Measurements from ENCODE around the gene RFTN1.

Gene RFTN1

GRCh38 chr3:16381426-16381825 lies 132.1 kb downstream of the RFTN1 start:
- DNase-seq, result no peak
- intact Hi-C loops (cut with DNase I; ENCODE audit: low total_unique reads), result no loop called here
- no peak for TF ChIP-seq CTCF (IDR thresholded peaks at IDR 0.05)
- Histone ChIP-seq H3K27me3 (no peaks in the 10 kb centered on the region), H3K4me1 (peaks cover 0 to 10% (median 0%) of the 10 kb centered on the region in 4 donors), H3K27ac (no peak overlapping the region), H3K4me3 (no peak overlapping the region), H3K9me3 (no peaks in the 10 kb centered on the region), H3K36me3 (peaks cover 5 to 12% (median 6%) of the 10 kb centered on the region in 3 donors)

GRCh38 chr3:16380421-16380820 lies 133.1 kb downstream of the RFTN1 start:
- no peak for TF ChIP-seq CTCF (IDR thresholded peaks at IDR 0.05)
- H3K27me3 ChIP-seq, result no peaks in the 10 kb centered on the region
- intact Hi-C loops (cut with DNase I; ENCODE audit: low total_unique reads), result no loop called here

GRCh38 chr3:16379838-16380237 lies 133.7 kb downstream of the RFTN1 start:
- intact Hi-C loops (cut with DNase I; ENCODE audit: low total_unique reads), result no loop called here
- no peaks in the 10 kb centered on the region for H3K9me3 ChIP-seq
- H3K27me3 ChIP-seq, result no peaks in the 10 kb centered on the region
- H3K4me3 ChIP-seq, result no peak overlapping the region
- DNase-seq, result no peak
- no peak for TF ChIP-seq CTCF (IDR thresholded peaks at IDR 0.05)
- H3K36me3 ChIP-seq, result peaks cover 5 to 23% (median 6%) of the 10 kb centered on the region in 3 donors
- no peaks in the 10 kb centered on the region for H3K4me1 ChIP-seq
- no peak overlapping the region for H3K27ac ChIP-seq

More at GRCh38 chr3:16380421-16380820, 133.1 kb downstream of the RFTN1 start:
- no peaks in the 10 kb centered on the region for H3K9me3 ChIP-seq
- no peak for DNase-seq
- H3K4me1 ChIP-seq, result peaks cover 0 to under 1% (median 0%) of the 10 kb centered on the region in 4 donors
- H3K27ac ChIP-seq, result no peak overlapping the region
- peaks cover 5 to 22% (median 6%) of the 10 kb centered on the region in 3 donors for H3K36me3 ChIP-seq
- no peak overlapping the region for H3K4me3 ChIP-seq

- H3K27me3 ChIP-seq, result no peaks in the 10 kb centered on the region
- DNase-seq, result no peak
- no peaks in the 10 kb centered on the region for H3K9me3 ChIP-seq
- H3K27ac ChIP-seq, result no peak overlapping the region
- no peak for TF ChIP-seq CTCF (IDR thresholded peaks at IDR 0.05)
- no peak overlapping the region for H3K4me3 ChIP-seq
- peaks cover 0 to 4% (median 0%) of the 10 kb centered on the region in 4 donors for H3K4me1 ChIP-seq
- intact Hi-C loops (cut with DNase I; ENCODE audit: low total_unique reads), result no loop called here
- peaks cover 5 to 23% (median 6%) of the 10 kb centered on the region in 3 donors for H3K36me3 ChIP-seq
Observed at GRCh38 chr3:16378920-16379319, 134.6 kb downstream of the RFTN1 start.

GRCh38 chr3:16378415-16378814 lies 135.1 kb downstream of the RFTN1 start:
- Histone ChIP-seq H3K27me3 (no peaks in the 10 kb centered on the region), H3K36me3 (peaks cover 5 to 23% (median 6%) of the 10 kb centered on the region in 3 donors), H3K4me1 (peaks cover 0 to 9% (median 2%) of the 10 kb centered on the region in 4 donors), H3K9me3 (no peaks in the 10 kb centered on the region), H3K4me3 (no peak overlapping the region), H3K27ac (no peak overlapping the region)
- TF ChIP-seq CTCF (IDR thresholded peaks at IDR 0.05), result no peak
- intact Hi-C loops (cut with DNase I; ENCODE audit: low total_unique reads), result no loop called here
- no peak for DNase-seq

GRCh38 chr3:16377847-16378302 lies 135.6 kb downstream of the RFTN1 start:
- H3K36me3 ChIP-seq, result peaks cover 5 to 23% (median 6%) of the 10 kb centered on the region in 3 donors
- no peaks in the 10 kb centered on the region for H3K9me3 ChIP-seq
- peaks cover 0 to 15% (median 6%) of the 10 kb centered on the region in 4 donors for H3K4me1 ChIP-seq
- H3K4me3 ChIP-seq, result no peak overlapping the region
- H3K27ac ChIP-seq, result no peak overlapping the region
- intact Hi-C loops (cut with DNase I; ENCODE audit: low total_unique reads), result no loop called here
- no peaks in the 10 kb centered on the region for H3K27me3 ChIP-seq
- no peak for DNase-seq
- TF ChIP-seq CTCF (IDR thresholded peaks at IDR 0.05), result no peak

Data from tibial artery (tissue), 4 donors.